Vagina (tissue), 2 donors: ENCODE data around the gene WWOX. TPM values are rescaled to one million over a fixed set of nuclear protein-coding genes. Genes with fewer than 3 reads are reported as not detected.

ENCODE experiments used
- DNase-seq, 2 donors: peaks; one replicate each; pipeline ENCODE4 v3.0.0-alpha.2; 2017; ENCODE audit errors: extremely low spot score in 2 of 2
- H3K27ac ChIP-seq: fragments of 200-600 bp; sonication (generic); one replicate; pipeline ENCODE4 v1.5.1; 2019
- H3K27me3 ChIP-seq: fragments of 200-600 bp; sonication (generic); one replicate; pipeline ENCODE4 v1.5.1; 2019
- H3K36me3 ChIP-seq, 2 donors: fragments of 200-600 bp; sonication (generic); one replicate each; pipeline ENCODE4 v1.5.1; 2017 to 2019
- H3K4me1 ChIP-seq: fragments of 200-600 bp; sonication (generic); one replicate; pipeline ENCODE4 v1.5.1; 2019
- H3K4me3 ChIP-seq, 2 donors: fragments of 200-600 bp; sonication (generic); 1 replicate in 1 of 2; 2 replicates in 1 of 2; pipeline ENCODE4 v1.5.1; 2016 to 2019
- H3K9me3 ChIP-seq: fragments of 200-600 bp; sonication (generic); one replicate; pipeline ENCODE4 v1.5.1; 2019
- CTCF ChIP-seq, 3 experiments: fragments of 450-650 bp in 2 of 3; fragments of 200-600 bp in 1 of 3; sonication (generic) in 1 of 3; IDR thresholded peaks; one replicate each; pipeline ENCODE4 v1.5.1; 2017 to 2019; ENCODE audit warnings: antibody characterized with exemption in 3 of 3, mild to moderate bottlenecking in 2 of 3, moderate library complexity in 2 of 3
- POLR2A ChIP-seq, 2 donors: fragments of 450-650 bp; IDR thresholded peaks; one replicate each; pipeline ENCODE4 v1.6.1; 2017; ENCODE audit warnings: antibody characterized with exemption in 2 of 2, mild to moderate bottlenecking in 2 of 2, moderate library complexity in 2 of 2
- POLR2AphosphoS5 ChIP-seq, 2 donors: sonication (generic); formaldehyde crosslinking; IDR thresholded peaks; one replicate each; pipeline ENCODE4 v1.9.0; 2017; ENCODE audit warnings: antibody characterized with exemption in 2 of 2, mild to moderate bottlenecking in 2 of 2, low read depth in 1 of 2; ENCODE audit not compliant: insufficient read depth in 1 of 2
- intact Hi-C: fragments of 100-400 bp; cut with DNase I; formaldehyde crosslinking; loops from one replicate; pipeline ENCODE4 v1.15.1; 2023
- total RNA-seq: library from RNA; depleted of rRNA; stranded (reverse); fragments of >200 nt; gene quantifications from one replicate; pipeline ENCODE4 v1.2.3, GENCODE V29; 2016

WWOX gene
- total RNA-seq, 1 donor from 2014 or later, result 33.1 TPM

- no peak overlapping the region for H3K27ac ChIP-seq
- TF ChIP-seq POLR2AphosphoS5 (IDR thresholded peaks at IDR 0.05; ENCODE audit: insufficient read depth in 1 of 2, low read depth in 1 of 2) (no peak), POLR2A (IDR thresholded peaks at IDR 0.05) (no peak), CTCF (IDR thresholded peaks at IDR 0.05) (no peak)
- intact Hi-C loops, result no loop called here
- H3K4me3 ChIP-seq, result no peak overlapping the region
- H3K27me3 ChIP-seq, result no peaks in the 10 kb centered on the region
- no peaks in the 10 kb centered on the region for H3K9me3 ChIP-seq
- no peak for DNase-seq
- H3K36me3 ChIP-seq, result no peaks in the 10 kb centered on the region
- peaks cover 24% of the 10 kb centered on the region for H3K4me1 ChIP-seq
Measured at GRCh38 chr16:78290872-78291591, 191.6 kb downstream of the WWOX start.

GRCh38 chr16:78291604-78292003 lies 192.2 kb downstream of the WWOX start:
- no peaks in the 10 kb centered on the region for H3K9me3 ChIP-seq
- H3K4me1 ChIP-seq, result peaks cover 24% of the 10 kb centered on the region
- TF ChIP-seq CTCF (IDR thresholded peaks at IDR 0.05), result no peak
- TF ChIP-seq POLR2A (IDR thresholded peaks at IDR 0.05), result no peak
- TF ChIP-seq POLR2AphosphoS5 (IDR thresholded peaks at IDR 0.05; ENCODE audit: insufficient read depth in 1 of 2, low read depth in 1 of 2), result no peak
- no peak for DNase-seq
- no peak overlapping the region for H3K27ac ChIP-seq
- intact Hi-C loops, result no loop called here
- H3K4me3 ChIP-seq, result no peak overlapping the region
- no peaks in the 10 kb centered on the region for H3K36me3 ChIP-seq
- H3K27me3 ChIP-seq, result no peaks in the 10 kb centered on the region

GRCh38 chr16:78292086-78292843 lies 192.8 kb downstream of the WWOX start:
- no peak for DNase-seq
- H3K27me3 ChIP-seq, result no peaks in the 10 kb centered on the region
- H3K9me3 ChIP-seq, result no peaks in the 10 kb centered on the region
- peaks cover 24% of the 10 kb centered on the region for H3K4me1 ChIP-seq
- H3K27ac ChIP-seq, result no peak overlapping the region
- TF ChIP-seq POLR2A (IDR thresholded peaks at IDR 0.05) (no peak), CTCF (IDR thresholded peaks at IDR 0.05) (no peak), POLR2AphosphoS5 (IDR thresholded peaks at IDR 0.05; ENCODE audit: insufficient read depth in 1 of 2, low read depth in 1 of 2) (no peak)
- intact Hi-C loops, result no loop called here
- no peaks in the 10 kb centered on the region for H3K36me3 ChIP-seq
- H3K4me3 ChIP-seq, result no peak overlapping the region

- Histone ChIP-seq H3K27ac (no peak overlapping the region), H3K36me3 (no peaks in the 10 kb centered on the region), H3K4me1 (peaks cover 24% of the 10 kb centered on the region), H3K4me3 (no peak overlapping the region), H3K9me3 (no peaks in the 10 kb centered on the region), H3K27me3 (no peaks in the 10 kb centered on the region)
- no peak for DNase-seq
- intact Hi-C loops, result no loop called here
- no peak for TF ChIP-seq POLR2A (IDR thresholded peaks at IDR 0.05)
- TF ChIP-seq CTCF (IDR thresholded peaks at IDR 0.05), result no peak
- no peak for TF ChIP-seq POLR2AphosphoS5 (IDR thresholded peaks at IDR 0.05; ENCODE audit: insufficient read depth in 1 of 2, low read depth in 1 of 2)
Measured at GRCh38 chr16:78292844-78293380, 193.5 kb downstream of the WWOX start.
